RWPE2 (cell line): Measurements from ENCODE around the gene PSEN1.

ENCODE experiments used
- ATAC-seq: fragments of 200-7000 bp; cut with Tn5 transposase; 3 replicates; pipeline ENCODE4 v1.9.1; 2021; ENCODE audit warnings: low read depth
- DNase-seq: peaks from one replicate; pipeline ENCODE4 v3.0.0-alpha.2; 2020; ENCODE audit warnings: low spot score
- H3K27ac ChIP-seq: fragments of 450-650 bp; 2 replicates; pipeline ENCODE4 v1.5.1; 2017; ENCODE audit warnings: mild to moderate bottlenecking; ENCODE audit not compliant: poor library complexity, severe bottlenecking
- H3K27me3 ChIP-seq: fragments of 250-450 bp; sonication (Bioruptor Pico); 2 replicates; pipeline ENCODE4 v1.5.1; 2021; ENCODE audit warnings: mild to moderate bottlenecking, moderate library complexity; ENCODE audit not compliant: insufficient read depth, poor library complexity, severe bottlenecking
- H3K36me3 ChIP-seq: fragments of 250-450 bp; sonication (Bioruptor Pico); 2 replicates; pipeline ENCODE4 v1.5.1; 2020; ENCODE audit warnings: low read depth, mild to moderate bottlenecking, moderate library complexity
- H3K4me1 ChIP-seq: fragments of 250-450 bp; sonication (Bioruptor Pico); 2 replicates; pipeline ENCODE4 v1.5.1; 2021; ENCODE audit warnings: mild to moderate bottlenecking, moderate library complexity; ENCODE audit not compliant: insufficient read depth, poor library complexity, severe bottlenecking
- H3K4me3 ChIP-seq: fragments of 250-450 bp; sonication (Bioruptor Pico); 2 replicates; pipeline ENCODE4 v1.5.1; 2021; ENCODE audit warnings: mild to moderate bottlenecking, moderate library complexity; ENCODE audit not compliant: severe bottlenecking
- H3K9me3 ChIP-seq: fragments of 250-450 bp; sonication (Bioruptor Pico); 2 replicates; pipeline ENCODE4 v1.5.1; 2021; ENCODE audit warnings: mild to moderate bottlenecking, moderate library complexity; ENCODE audit not compliant: severe bottlenecking
- CTCF ChIP-seq: fragments of 450-650 bp; IDR thresholded peaks from one replicate; pipeline ENCODE4 v1.5.1; 2017; ENCODE audit warnings: mild to moderate bottlenecking, moderate library complexity; ENCODE audit not compliant: poor library complexity, severe bottlenecking

PSEN1 gene

GRCh38 chr14:73243748-73244147, 107.4 kb downstream of the PSEN1 start:
- Histone ChIP-seq H3K9me3 (no peaks in the 10 kb centered on the region), H3K36me3 (no peaks in the 10 kb centered on the region), H3K4me3 (no peak overlapping the region), H3K27ac (no peak overlapping the region), H3K27me3 (peaks cover 17% of the 10 kb centered on the region), H3K4me1 (peaks cover 15% of the 10 kb centered on the region)
- peak; percentile 12 for DNase-seq
- ATAC-seq = no peak
- no peak for TF ChIP-seq CTCF

GRCh38 chr14:73244541-73245290, 108.4 kb downstream of the PSEN1 start:
- no peak for ATAC-seq
- H3K36me3 ChIP-seq = no peaks in the 10 kb centered on the region
- no peak overlapping the region for H3K27ac ChIP-seq
- H3K4me1 ChIP-seq = peaks cover 6% of the 10 kb centered on the region
- peak; percentile 61 for DNase-seq
- no peak for TF ChIP-seq CTCF
- peaks cover 8% of the 10 kb centered on the region for H3K27me3 ChIP-seq
- H3K9me3 ChIP-seq = no peaks in the 10 kb centered on the region
- no peak overlapping the region for H3K4me3 ChIP-seq

GRCh38 chr14:73245480-73246325, 109.4 kb downstream of the PSEN1 start:
- no peaks in the 10 kb centered on the region for H3K36me3 ChIP-seq
- H3K4me1 ChIP-seq = peaks cover 6% of the 10 kb centered on the region
- no peaks in the 10 kb centered on the region for H3K9me3 ChIP-seq
- peak; percentile 70 for DNase-seq
- no peak overlapping the region for H3K27ac ChIP-seq
- H3K4me3 ChIP-seq = peak overlapping the region; percentile 35
- H3K27me3 ChIP-seq = no peaks in the 10 kb centered on the region
- TF ChIP-seq CTCF = no peak
- ATAC-seq = peak; percentile 69

GRCh38 chr14:73246387-73247150, 110.3 kb downstream of the PSEN1 start:
- no peak overlapping the region for H3K27ac ChIP-seq
- peaks cover 6% of the 10 kb centered on the region for H3K4me1 ChIP-seq
- H3K27me3 ChIP-seq = no peaks in the 10 kb centered on the region
- DNase-seq = peak; percentile 13
- ATAC-seq = no peak
- H3K36me3 ChIP-seq = no peaks in the 10 kb centered on the region
- no peak for TF ChIP-seq CTCF
- no peaks in the 10 kb centered on the region for H3K9me3 ChIP-seq
- H3K4me3 ChIP-seq = peak overlapping the region; percentile 35
